ENCODE results near the gene RAD51B. TPM values are rescaled to one million over a fixed set of nuclear protein-coding genes. Genes with fewer than 3 reads are reported as not detected.

The RAD51B gene
- total RNA-seq, 1 experiment from 2014 or later = 16.7 TPM

DNA sequence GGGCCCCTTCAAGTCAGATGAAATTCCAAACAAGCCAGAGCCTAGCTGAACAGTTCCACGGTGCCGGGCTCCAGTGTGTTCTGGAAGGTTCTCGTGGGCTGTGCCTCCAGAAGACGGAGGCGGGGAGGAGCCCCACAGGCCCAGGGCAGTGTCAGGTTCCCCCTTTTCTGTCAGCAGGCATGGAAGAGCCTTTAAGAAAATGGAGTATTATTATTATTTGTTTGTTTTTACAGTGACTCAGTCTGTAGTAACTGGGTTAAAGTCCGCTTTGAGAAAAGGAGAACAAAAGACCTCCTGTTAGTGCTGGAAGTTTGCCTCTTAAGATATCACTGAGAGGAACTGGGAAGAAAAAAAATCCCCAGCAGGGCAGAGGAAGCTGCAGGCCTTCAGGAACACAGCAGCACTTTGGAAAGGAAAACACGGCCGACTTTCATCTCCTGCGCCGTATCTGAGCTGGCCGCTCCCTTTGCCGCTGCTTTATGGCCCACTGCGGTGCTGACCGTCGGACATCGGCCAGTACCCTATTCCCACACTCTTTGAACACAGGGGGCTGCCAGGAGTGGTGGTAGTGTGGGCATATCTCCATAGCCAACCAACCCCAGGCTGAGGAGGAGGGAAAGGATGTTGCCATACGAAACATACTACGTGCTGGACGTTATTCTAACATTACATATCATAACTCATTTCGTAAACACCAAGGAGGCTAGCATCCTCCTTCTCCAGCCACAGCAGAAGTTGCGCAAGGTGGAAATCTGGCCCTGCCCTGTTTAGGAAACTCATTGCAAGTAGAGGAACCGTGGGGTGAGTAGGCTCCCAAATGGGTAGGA, 779.3 kb downstream of the RAD51B start:
- H3K27ac Mint-ChIP-seq = peak overlapping the region in 2 of 3 experiments; percentile 12 to 17; a peak in 1 of 7 replicates
- no CpG with 5 or more reads among the region's 22 CpGs for WGBS (ENCODE audit: extremely low coverage, insufficient read length, low lambda C conversion rate)

More for the DNA sequence above, 779.3 kb downstream of the RAD51B start:
- no peak overlapping the region for H2BK15ac ChIP-seq (ENCODE audit: low read depth, low read length)
- TF ChIP-seq, protein P1, sequence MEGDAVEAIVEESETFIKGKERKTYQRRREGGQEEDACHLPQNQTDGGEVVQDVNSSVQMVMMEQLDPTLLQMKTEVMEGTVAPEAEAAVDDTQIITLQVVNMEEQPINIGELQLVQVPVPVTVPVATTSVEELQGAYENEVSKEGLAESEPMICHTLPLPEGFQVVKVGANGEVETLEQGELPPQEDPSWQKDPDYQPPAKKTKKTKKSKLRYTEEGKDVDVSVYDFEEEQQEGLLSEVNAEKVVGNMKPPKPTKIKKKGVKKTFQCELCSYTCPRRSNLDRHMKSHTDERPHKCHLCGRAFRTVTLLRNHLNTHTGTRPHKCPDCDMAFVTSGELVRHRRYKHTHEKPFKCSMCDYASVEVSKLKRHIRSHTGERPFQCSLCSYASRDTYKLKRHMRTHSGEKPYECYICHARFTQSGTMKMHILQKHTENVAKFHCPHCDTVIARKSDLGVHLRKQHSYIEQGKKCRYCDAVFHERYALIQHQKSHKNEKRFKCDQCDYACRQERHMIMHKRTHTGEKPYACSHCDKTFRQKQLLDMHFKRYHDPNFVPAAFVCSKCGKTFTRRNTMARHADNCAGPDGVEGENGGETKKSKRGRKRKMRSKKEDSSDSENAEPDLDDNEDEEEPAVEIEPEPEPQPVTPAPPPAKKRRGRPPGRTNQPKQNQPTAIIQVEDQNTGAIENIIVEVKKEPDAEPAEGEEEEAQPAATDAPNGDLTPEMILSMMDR (conservative IDR thresholded peaks at IDR 0.05) = no peak
- H3K56ac ChIP-seq (ENCODE audit: insufficient read length, low read depth, low read length) = no peak overlapping the region
- no peak overlapping the region for H4K5ac ChIP-seq (ENCODE audit: insufficient read length, low read depth, low read length)
- H4K91ac ChIP-seq (ENCODE audit: insufficient read length, low read depth, low read length) = no peak overlapping the region
- no peak overlapping the region for H2BK12ac ChIP-seq (ENCODE audit: insufficient read length, low read depth, low read length)
- no peak overlapping the region for H3K4me2 ChIP-seq (ENCODE audit: insufficient read depth, insufficient read length, low read length)
- Mint-ChIP-seq H3K9me3 (no peaks in the 10 kb centered on the region), H3K4me1 (peaks cover 36 to 38% of the 10 kb centered on the region in 2 experiments), H3K36me3 (ENCODE audit: insufficient read depth in 1 of 3, low read depth in 3 of 3) (no peaks in the 10 kb centered on the region), H3K27me3 (ENCODE audit: low read depth) (peaks cover 2% of the 10 kb centered on the region), H3K4me3 (no peak overlapping the region)
- H4K20me1 ChIP-seq (ENCODE audit: control insufficient read depth, insufficient read depth, insufficient read length) = no peaks in the 10 kb centered on the region
- H4K8ac ChIP-seq (replicated peaks; ENCODE audit: insufficient read length, low read depth, low read length) = no peak overlapping the region
- no peak overlapping the region for H3K23ac ChIP-seq (ENCODE audit: insufficient read length, low read depth, low read length)
- no peak overlapping the region for H2AK5ac ChIP-seq (ENCODE audit: insufficient read length, low read length)
- H3K14ac ChIP-seq (ENCODE audit: insufficient read depth, low read length) = 0 out of 2 replicates have a peak overlapping the region, but pooled peaks have one; percentile 40
- no peaks in the 10 kb centered on the region for H3K27me3 ChIP-seq (ENCODE audit: insufficient read depth, low read length)
- no peak overlapping the region for H2AFZ ChIP-seq (ENCODE audit: low read length)
- H3K9me3 ChIP-seq (ENCODE audit: control insufficient read depth, low read depth, low read length) = no peaks in the 10 kb centered on the region
- no peaks in the 10 kb centered on the region for H3K79me2 ChIP-seq (ENCODE audit: insufficient read depth, low read length)
- H3K23me2 ChIP-seq (ENCODE audit: insufficient read length, low read depth, low read length, poor library complexity, severe bottlenecking) = no peaks in the 10 kb centered on the region
- H3K79me1 ChIP-seq (ENCODE audit: insufficient read depth, low read depth, low read length, poor library complexity, severe bottlenecking) = no peaks in the 10 kb centered on the region
- peaks cover 8% of the 10 kb centered on the region; the same call in 1 of the 2 replicates for H3K4me1 ChIP-seq (ENCODE audit: insufficient read depth, low read length)
- H3K18ac ChIP-seq (ENCODE audit: insufficient read length, low read depth, low read length) = no peak overlapping the region
- H3K27ac ChIP-seq (ENCODE audit: insufficient read length, low read depth, low read length) = no peak overlapping the region
- no peak overlapping the region for H2BK120ac ChIP-seq (ENCODE audit: low read depth, low read length, poor library complexity, severe bottlenecking)
- H3T11ph ChIP-seq (ENCODE audit: low read length) = no peak overlapping the region
- no peak overlapping the region for H2BK20ac ChIP-seq (ENCODE audit: low read depth, low read length, poor library complexity, severe bottlenecking)
- H3K4ac ChIP-seq (ENCODE audit: low read depth, low read length) = no peak overlapping the region
- DNase-seq = no peak
- H3K9ac ChIP-seq (ENCODE audit: extremely low read depth, insufficient read length, low read length) = no peak overlapping the region
- no peak overlapping the region for H2BK5ac ChIP-seq (ENCODE audit: insufficient read length, low read length)
